ENCODE data around the gene ALG6.
"Not testable (repeated sequence)": the region's sequence is repeated elsewhere in the genome, so short reads cannot be mapped to it uniquely, and the experiment has no call there.

ALG6 gene

GRCh38 chr1:63414691-63415365, 47.4 kb downstream of the ALG6 start:
- DNase-seq (ENCODE audit: low spot score), result no peak

GRCh38 chr1:63418101-63418500, 50.7 kb downstream of the ALG6 start:
- DNase-seq (ENCODE audit: low spot score), result no peak

GRCh38 chr1:63420746-63421145, 53.3 kb downstream of the ALG6 start:
- DNase-seq (ENCODE audit: low spot score), result not testable (repeated sequence)

- DNase-seq (ENCODE audit: low spot score), result no peak
Measured at GRCh38 chr1:63423649-63424048, 56.2 kb downstream of the ALG6 start.

- DNase-seq (ENCODE audit: low spot score), result no peak
Measured at GRCh38 chr1:63428815-63429214, 61.4 kb downstream of the ALG6 start.

GRCh38 chr1:63429281-63429680, 61.9 kb downstream of the ALG6 start:
- DNase-seq (ENCODE audit: low spot score), result no peak

- no peak for DNase-seq (ENCODE audit: low spot score)
Measured at GRCh38 chr1:63435161-63435560, 67.7 kb downstream of the ALG6 start.

- DNase-seq (ENCODE audit: low spot score), result no peak
Measured at GRCh38 chr1:63442141-63442475, 74.7 kb downstream of the ALG6 start.

- no peak for DNase-seq (ENCODE audit: low spot score)
Measured at GRCh38 chr1:63448731-63449246, 81.4 kb downstream of the ALG6 start.

GRCh38 chr1:63450416-63450815, 83.0 kb downstream of the ALG6 start:
- DNase-seq (ENCODE audit: low spot score), result no peak

GRCh38 chr1:63453232-63453631, 85.8 kb downstream of the ALG6 start:
- no peak for DNase-seq (ENCODE audit: low spot score)

GRCh38 chr1:63454269-63454668, 86.8 kb downstream of the ALG6 start:
- DNase-seq (ENCODE audit: low spot score), result no peak

- DNase-seq (ENCODE audit: low spot score), result no peak
Measured at GRCh38 chr1:63458750-63459149, 91.3 kb downstream of the ALG6 start.

GRCh38 chr1:63461661-63462230, 94.3 kb downstream of the ALG6 start:
- no peak for DNase-seq (ENCODE audit: low spot score)

- no peak for DNase-seq (ENCODE audit: low spot score)
Measured at GRCh38 chr1:63463248-63463647, 95.8 kb downstream of the ALG6 start.

- DNase-seq (ENCODE audit: low spot score), result no peak
Measured at GRCh38 chr1:63466181-63466580, 98.8 kb downstream of the ALG6 start.

GRCh38 chr1:63466759-63467158, 99.3 kb downstream of the ALG6 start:
- DNase-seq (ENCODE audit: low spot score), result no peak

GRCh38 chr1:63468683-63469082, 101.3 kb downstream of the ALG6 start:
- DNase-seq (ENCODE audit: low spot score), result not testable (repeated sequence)

GRCh38 chr1:63475761-63476160, 108.3 kb downstream of the ALG6 start:
- no peak for DNase-seq (ENCODE audit: low spot score)

- DNase-seq (ENCODE audit: low spot score), result no peak
Measured at GRCh38 chr1:63480057-63480456, 112.6 kb downstream of the ALG6 start.

- no peak for DNase-seq (ENCODE audit: low spot score)
Measured at GRCh38 chr1:63486629-63487028, 119.2 kb downstream of the ALG6 start.

- no peak for DNase-seq (ENCODE audit: low spot score)
Measured at GRCh38 chr1:63487336-63488065, 120.1 kb downstream of the ALG6 start.

All from ecto neural progenitor cell (in vitro differentiated cells).